Measurements from ENCODE around the gene CASK. TPM values are rescaled to one million over a fixed set of nuclear protein-coding genes. Genes with fewer than 3 reads are reported as not detected.

The CASK gene
- total and polyA plus RNA-seq, 2 of the 13 experiments (the other 11 are each of a cell fraction or from before 2014, with no cell fraction given): 14.5 to 16.0 TPM

DNA sequence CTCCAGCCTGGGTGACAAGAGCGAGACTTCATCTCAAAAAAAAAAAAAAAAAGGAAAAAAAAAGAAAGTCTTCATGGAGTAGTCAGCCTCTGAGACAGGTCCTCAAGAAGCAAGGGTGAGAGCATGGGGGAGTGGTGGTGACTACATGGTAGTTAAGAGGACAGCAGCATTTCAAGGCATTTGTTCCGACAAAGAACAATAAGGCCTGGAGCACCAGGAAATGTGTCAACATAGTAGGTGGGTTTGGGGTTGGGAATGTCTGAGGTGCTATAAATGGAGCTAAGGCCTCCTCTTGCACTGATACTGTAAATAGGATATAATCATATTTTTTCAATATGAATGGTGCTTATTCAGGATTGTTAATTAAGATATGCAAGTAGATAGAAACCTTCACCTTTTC lies 165.0 kb downstream of the CASK start:
- 100% methylated on average over 2 of the region's 2 CpGs for WGBS (ENCODE audit: low lambda C conversion rate)
- Histone ChIP-seq H3K79me2 (ENCODE audit: insufficient read depth, low read length) (no peaks in the 10 kb centered on the region), H4K20me1 (ENCODE audit: insufficient read depth, low read length) (no peaks in the 10 kb centered on the region), H3K4me1 (ENCODE audit: insufficient read depth, low read length) (no peaks in the 10 kb centered on the region), H3K9ac (ENCODE audit: insufficient read depth, low read depth, low read length) (no peak overlapping the region), H2AFZ (ENCODE audit: low read length) (no peak overlapping the region), H3K36me3 (replicated peaks in 1 of 2; ENCODE audit: control insufficient read depth in 1 of 2, insufficient read depth in 2 of 2, low read length in 2 of 2) (no peaks in the 10 kb centered on the region), H3K9me3 (ENCODE audit: low read length) (no peaks in the 10 kb centered on the region), H3K4me3 (replicated peaks in 1 of 3; ENCODE audit: insufficient read depth in 1 of 3, low read depth in 2 of 3, low read length in 3 of 3) (no peak overlapping the region), H3K27ac (ENCODE audit: extremely low read length, insufficient read depth, low read length) (no peak overlapping the region), H3K4me2 (ENCODE audit: low read depth, low read length) (no peak overlapping the region), H3K27me3 (ENCODE audit: control insufficient read depth in 1 of 2, insufficient read depth in 2 of 2, low read length in 2 of 2) (no peaks in the 10 kb centered on the region)
- ChIA-PET CTCF (ENCODE audit: low intra/inter-chr PET ratio, low total read pairs) (no interaction called here), POLR2A (no interaction called here)
- DNase-seq (ENCODE audit: low spot score): no peak
- no peak for FAIRE-seq
- no TSS peak for BruUV-seq (replicated peaks)
- in situ Hi-C loops (cut with HindIII; ENCODE audit: extremely low pct_ligation_motif_present, low pct_unique_long_range_greater_than_20kb) (no loop called here), intact Hi-C loops (cut with micrococcal nuclease; ENCODE audit: unreplicated experiment) (no loop called here)
- no peak for ATAC-seq
- TF ChIP-seq, protein P1, sequence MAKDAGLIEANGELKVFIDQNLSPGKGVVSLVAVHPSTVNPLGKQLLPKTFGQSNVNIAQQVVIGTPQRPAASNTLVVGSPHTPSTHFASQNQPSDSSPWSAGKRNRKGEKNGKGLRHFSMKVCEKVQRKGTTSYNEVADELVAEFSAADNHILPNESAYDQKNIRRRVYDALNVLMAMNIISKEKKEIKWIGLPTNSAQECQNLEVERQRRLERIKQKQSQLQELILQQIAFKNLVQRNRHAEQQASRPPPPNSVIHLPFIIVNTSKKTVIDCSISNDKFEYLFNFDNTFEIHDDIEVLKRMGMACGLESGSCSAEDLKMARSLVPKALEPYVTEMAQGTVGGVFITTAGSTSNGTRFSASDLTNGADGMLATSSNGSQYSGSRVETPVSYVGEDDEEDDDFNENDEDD (CRISPR knock-in tag; IDR thresholded peaks at IDR 0.05; ENCODE audit: borderline replicate concordance): no peak
- TF ChIP-seq ZNF782 (CRISPR knock-in tag; IDR thresholded peaks at IDR 0.05; ENCODE audit: borderline replicate concordance): no peak
- TF ChIP-seq, protein P2, sequence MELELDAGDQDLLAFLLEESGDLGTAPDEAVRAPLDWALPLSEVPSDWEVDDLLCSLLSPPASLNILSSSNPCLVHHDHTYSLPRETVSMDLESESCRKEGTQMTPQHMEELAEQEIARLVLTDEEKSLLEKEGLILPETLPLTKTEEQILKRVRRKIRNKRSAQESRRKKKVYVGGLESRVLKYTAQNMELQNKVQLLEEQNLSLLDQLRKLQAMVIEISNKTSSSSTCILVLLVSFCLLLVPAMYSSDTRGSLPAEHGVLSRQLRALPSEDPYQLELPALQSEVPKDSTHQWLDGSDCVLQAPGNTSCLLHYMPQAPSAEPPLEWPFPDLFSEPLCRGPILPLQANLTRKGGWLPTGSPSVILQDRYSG (CRISPR knock-in tag; IDR thresholded peaks at IDR 0.05): no peak
- no peak for TF ChIP-seq JUND (CRISPR knock-in tag; IDR thresholded peaks at IDR 0.05)
- no peak for TF ChIP-seq SALL2 (CRISPR knock-in tag; IDR thresholded peaks at IDR 0.05)
- no peak for TF ChIP-seq ZNF672 (CRISPR knock-in tag; IDR thresholded peaks at IDR 0.05)
- TF ChIP-seq, protein P3, sequence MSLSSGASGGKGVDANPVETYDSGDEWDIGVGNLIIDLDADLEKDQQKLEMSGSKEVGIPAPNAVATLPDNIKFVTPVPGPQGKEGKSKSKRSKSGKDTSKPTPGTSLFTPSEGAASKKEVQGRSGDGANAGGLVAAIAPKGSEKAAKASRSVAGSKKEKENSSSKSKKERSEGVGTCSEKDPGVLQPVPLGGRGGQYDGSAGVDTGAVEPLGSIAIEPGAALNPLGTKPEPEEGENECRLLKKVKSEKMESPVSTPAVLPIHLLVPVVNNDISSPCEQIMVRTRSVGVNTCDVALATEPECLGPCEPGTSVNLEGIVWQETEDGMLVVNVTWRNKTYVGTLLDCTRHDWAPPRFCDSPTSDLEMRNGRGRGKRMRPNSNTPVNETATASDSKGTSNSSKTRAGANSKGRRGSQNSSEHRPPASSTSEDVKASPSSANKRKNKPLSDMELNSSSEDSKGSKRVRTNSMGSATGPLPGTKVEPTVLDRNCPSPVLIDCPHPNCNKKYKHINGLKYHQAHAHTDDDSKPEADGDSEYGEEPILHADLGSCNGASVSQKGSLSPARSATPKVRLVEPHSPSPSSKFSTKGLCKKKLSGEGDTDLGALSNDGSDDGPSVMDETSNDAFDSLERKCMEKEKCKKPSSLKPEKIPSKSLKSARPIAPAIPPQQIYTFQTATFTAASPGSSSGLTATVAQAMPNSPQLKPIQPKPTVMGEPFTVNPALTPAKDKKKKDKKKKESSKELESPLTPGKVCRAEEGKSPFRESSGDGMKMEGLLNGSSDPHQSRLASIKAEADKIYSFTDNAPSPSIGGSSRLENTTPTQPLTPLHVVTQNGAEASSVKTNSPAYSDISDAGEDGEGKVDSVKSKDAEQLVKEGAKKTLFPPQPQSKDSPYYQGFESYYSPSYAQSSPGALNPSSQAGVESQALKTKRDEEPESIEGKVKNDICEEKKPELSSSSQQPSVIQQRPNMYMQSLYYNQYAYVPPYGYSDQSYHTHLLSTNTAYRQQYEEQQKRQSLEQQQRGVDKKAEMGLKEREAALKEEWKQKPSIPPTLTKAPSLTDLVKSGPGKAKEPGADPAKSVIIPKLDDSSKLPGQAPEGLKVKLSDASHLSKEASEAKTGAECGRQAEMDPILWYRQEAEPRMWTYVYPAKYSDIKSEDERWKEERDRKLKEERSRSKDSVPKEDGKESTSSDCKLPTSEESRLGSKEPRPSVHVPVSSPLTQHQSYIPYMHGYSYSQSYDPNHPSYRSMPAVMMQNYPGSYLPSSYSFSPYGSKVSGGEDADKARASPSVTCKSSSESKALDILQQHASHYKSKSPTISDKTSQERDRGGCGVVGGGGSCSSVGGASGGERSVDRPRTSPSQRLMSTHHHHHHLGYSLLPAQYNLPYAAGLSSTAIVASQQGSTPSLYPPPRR (CRISPR knock-in tag; IDR thresholded peaks at IDR 0.05; ENCODE audit: borderline replicate concordance): no peak
- no peak for TF ChIP-seq ZSCAN22 (CRISPR knock-in tag; IDR thresholded peaks at IDR 0.05)
- no peak for TF ChIP-seq NFE2L1 (CRISPR knock-in tag; IDR thresholded peaks at IDR 0.05; ENCODE audit: borderline replicate concordance)
- TF ChIP-seq ESRRA (CRISPR knock-in tag; IDR thresholded peaks at IDR 0.05; ENCODE audit: low read depth): no peak
- no peak for TF ChIP-seq HNRNPLL (IDR thresholded peaks at IDR 0.05; ENCODE audit: low read depth, low read length, poor library complexity, severe bottlenecking)
- TF ChIP-seq SP2 (CRISPR knock-in tag; IDR thresholded peaks at IDR 0.05): no peak
- no peak for TF ChIP-seq PAX8 (CRISPR knock-in tag; IDR thresholded peaks at IDR 0.05; ENCODE audit: borderline replicate concordance)
- TF ChIP-seq ZFP36L1 (CRISPR knock-in tag; IDR thresholded peaks at IDR 0.05): no peak
- TF ChIP-seq XRCC5 (optimal IDR thresholded peaks at IDR 0.05; ENCODE audit: low read length): no peak
- TF ChIP-seq, protein P4, sequence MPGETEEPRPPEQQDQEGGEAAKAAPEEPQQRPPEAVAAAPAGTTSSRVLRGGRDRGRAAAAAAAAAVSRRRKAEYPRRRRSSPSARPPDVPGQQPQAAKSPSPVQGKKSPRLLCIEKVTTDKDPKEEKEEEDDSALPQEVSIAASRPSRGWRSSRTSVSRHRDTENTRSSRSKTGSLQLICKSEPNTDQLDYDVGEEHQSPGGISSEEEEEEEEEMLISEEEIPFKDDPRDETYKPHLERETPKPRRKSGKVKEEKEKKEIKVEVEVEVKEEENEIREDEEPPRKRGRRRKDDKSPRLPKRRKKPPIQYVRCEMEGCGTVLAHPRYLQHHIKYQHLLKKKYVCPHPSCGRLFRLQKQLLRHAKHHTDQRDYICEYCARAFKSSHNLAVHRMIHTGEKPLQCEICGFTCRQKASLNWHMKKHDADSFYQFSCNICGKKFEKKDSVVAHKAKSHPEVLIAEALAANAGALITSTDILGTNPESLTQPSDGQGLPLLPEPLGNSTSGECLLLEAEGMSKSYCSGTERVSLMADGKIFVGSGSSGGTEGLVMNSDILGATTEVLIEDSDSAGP (CRISPR knock-in tag; IDR thresholded peaks at IDR 0.05; ENCODE audit: borderline replicate concordance): no peak
- no peak for TF ChIP-seq PPARG (CRISPR knock-in tag; conservative IDR thresholded peaks at IDR 0.05)
- no peak for TF ChIP-seq PRPF4 (IDR thresholded peaks at IDR 0.05; ENCODE audit: low read depth, low read length, poor library complexity, severe bottlenecking)

Measured in HepG2 (cell line).